D721Med (cell line): ENCODE data around the gene GUCY2C.

Experiments
- DNase-seq: peaks from one replicate; pipeline ENCODE4 v3.0.0; 2011; ENCODE audit warnings: low spot score; ENCODE audit not compliant: insufficient read length
- FAIRE-seq: peaks from 2 replicates; lab custom pipeline; 2011; peaks lifted over from hg19 to GRCh38; lab: Jason Lieb, UNC
- CTCF ChIP-seq: IDR thresholded peaks from 2 replicates; pipeline ENCODE4 v1.5.1; 2012; ENCODE audit warnings: mild to moderate bottlenecking, control low read depth; ENCODE audit not compliant: insufficient read depth; ENCODE audit errors: missing control alignments

GUCY2C gene

GRCh38 chr12:14629832-14630710, 66.3 kb downstream of the GUCY2C start:
- DNase-seq (no peak), FAIRE-seq (peak; percentile 94)
- TF ChIP-seq CTCF: peak; percentile 99

- no peak for TF ChIP-seq CTCF
- no peak for DNase-seq
- FAIRE-seq: no peak
Measured at GRCh38 chr12:14628771-14629170, 67.6 kb downstream of the GUCY2C start.

- DNase-seq (no peak), FAIRE-seq (no peak)
- TF ChIP-seq CTCF: no peak
Measured at GRCh38 chr12:14621826-14622225, 74.6 kb downstream of the GUCY2C start.

- no peak for FAIRE-seq
- no peak for DNase-seq
Measured at GRCh38 chr12:14619741-14620501, 76.5 kb downstream of the GUCY2C start.

GRCh38 chr12:14618983-14619382, 77.4 kb downstream of the GUCY2C start:
- no peak for FAIRE-seq
- TF ChIP-seq CTCF: peak; percentile 34

More at GRCh38 chr12:14619741-14620501, 76.5 kb downstream of the GUCY2C start:
- no peak for TF ChIP-seq CTCF

GRCh38 chr12:14614704-14615121, 81.7 kb downstream of the GUCY2C start:
- DNase-seq (no peak), FAIRE-seq (no peak)
- TF ChIP-seq CTCF: no peak

More at GRCh38 chr12:14618983-14619382, 77.4 kb downstream of the GUCY2C start:
- no peak for DNase-seq
